ENCODE results near the gene CD82.

DNA sequence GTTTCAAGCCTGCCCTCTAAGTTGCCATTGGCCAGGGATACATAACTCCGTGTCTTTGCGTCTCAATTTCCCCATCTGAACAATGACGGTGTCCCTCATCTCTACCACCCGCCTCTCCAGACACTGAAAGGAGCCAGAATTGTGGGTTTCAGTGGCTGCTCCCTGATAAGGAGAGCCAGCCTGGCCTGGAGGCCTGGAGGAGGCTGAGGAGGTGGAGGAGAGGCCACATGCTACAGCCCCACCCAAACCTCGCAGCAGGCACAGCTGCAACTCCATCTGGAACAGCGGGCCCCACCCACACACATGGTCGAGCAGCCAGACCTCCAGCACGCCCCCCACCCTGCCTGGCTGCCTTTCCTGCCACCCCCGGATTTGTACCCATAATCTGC lies 34.4 kb upstream of the CD82 start:
- TF ChIP-seq, protein P1, sequence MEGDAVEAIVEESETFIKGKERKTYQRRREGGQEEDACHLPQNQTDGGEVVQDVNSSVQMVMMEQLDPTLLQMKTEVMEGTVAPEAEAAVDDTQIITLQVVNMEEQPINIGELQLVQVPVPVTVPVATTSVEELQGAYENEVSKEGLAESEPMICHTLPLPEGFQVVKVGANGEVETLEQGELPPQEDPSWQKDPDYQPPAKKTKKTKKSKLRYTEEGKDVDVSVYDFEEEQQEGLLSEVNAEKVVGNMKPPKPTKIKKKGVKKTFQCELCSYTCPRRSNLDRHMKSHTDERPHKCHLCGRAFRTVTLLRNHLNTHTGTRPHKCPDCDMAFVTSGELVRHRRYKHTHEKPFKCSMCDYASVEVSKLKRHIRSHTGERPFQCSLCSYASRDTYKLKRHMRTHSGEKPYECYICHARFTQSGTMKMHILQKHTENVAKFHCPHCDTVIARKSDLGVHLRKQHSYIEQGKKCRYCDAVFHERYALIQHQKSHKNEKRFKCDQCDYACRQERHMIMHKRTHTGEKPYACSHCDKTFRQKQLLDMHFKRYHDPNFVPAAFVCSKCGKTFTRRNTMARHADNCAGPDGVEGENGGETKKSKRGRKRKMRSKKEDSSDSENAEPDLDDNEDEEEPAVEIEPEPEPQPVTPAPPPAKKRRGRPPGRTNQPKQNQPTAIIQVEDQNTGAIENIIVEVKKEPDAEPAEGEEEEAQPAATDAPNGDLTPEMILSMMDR (conservative IDR thresholded peaks at IDR 0.05; ENCODE audit: low read depth, low read length) = no peak
- no peak for TF ChIP-seq EZH2 (IDR thresholded peaks at IDR 0.05; ENCODE audit: borderline replicate concordance, low read depth, low read length, poor library complexity, severe bottlenecking)

Data from A673 (cell line).